PC-3 (cell line): ENCODE measurements around the gene SUMO3. TPM values are rescaled to one million over a fixed set of nuclear protein-coding genes. Genes with fewer than 3 reads are reported as not detected.

Experiments used
- ATAC-seq: fragments of 200-7000 bp; cut with Tn5 transposase; 2 replicates; pipeline ENCODE4 v1.9.1; 2020; ENCODE audit warnings: mild to moderate bottlenecking, moderate library complexity
- BruUV-seq: library from RNA; stranded (reverse); fragments of 400-500 nt; replicated peaks from 2 replicates; lab custom pipeline; 2021; lab: Mats Ljungman, UMichigan
- CTCF ChIA-PET: fragments of 300-600 bp; sonication (Branson Sonifier 250); formaldehyde crosslinking; loops from one replicate; lab custom pipeline; 2022; ENCODE audit warnings: antibody characterized with exemption; lab: Charles Lee
- POLR2A ChIA-PET: fragments of 300-600 bp; sonication (Branson Sonifier 250); formaldehyde crosslinking; loops from one replicate; lab custom pipeline; 2022; ENCODE audit warnings: antibody characterized with exemption; ENCODE audit not compliant: unreplicated experiment; lab: Charles Lee
- DNase-seq: peaks from one replicate; pipeline ENCODE4 v3.0.0-alpha.2; 2015
- H2AFZ ChIP-seq: fragments of 300-600 bp; sonication (generic); 2 replicates; pipeline ENCODE4 v1.6.0; 2016; ENCODE audit warnings: antibody characterized with exemption, low read length
- H3F3A ChIP-seq: fragments of 300-600 bp; sonication (generic); one replicate; pipeline ENCODE4 v1.6.0; 2017; ENCODE audit warnings: antibody characterized with exemption, low read length, control low read depth, mild to moderate bottlenecking; ENCODE audit not compliant: unreplicated experiment
- H3K27ac ChIP-seq: fragments of 300-600 bp; sonication (generic); 2 replicates; pipeline ENCODE4 v1.5.1; 2016; ENCODE audit warnings: mild to moderate bottlenecking, low read length
- H3K27me3 ChIP-seq: fragments of 300-600 bp; sonication (generic); 2 replicates; pipeline ENCODE4 v1.6.1; 2016; ENCODE audit warnings: low read length, mixed read lengths
- H3K36me3 ChIP-seq: fragments of 300-600 bp; sonication (generic); 2 replicates; pipeline ENCODE4 v1.6.1; 2016; ENCODE audit warnings: low read depth, mixed run types, low read length, mixed read lengths
- H3K4me1 ChIP-seq: fragments of 300-600 bp; sonication (generic); 2 replicates; pipeline ENCODE4 v1.5.1; 2016; ENCODE audit warnings: low read length; ENCODE audit not compliant: insufficient read depth
- H3K4me2 ChIP-seq: fragments of 300-600 bp; sonication (generic); 2 replicates; pipeline ENCODE4 v1.6.0; 2016; ENCODE audit warnings: low read length
- H3K4me3 ChIP-seq: fragments of 300-600 bp; sonication (generic); 2 replicates; pipeline ENCODE4 v1.5.1; 2016; ENCODE audit warnings: mild to moderate bottlenecking, low read length, mixed read lengths
- H3K79me2 ChIP-seq: fragments of 300-600 bp; sonication (generic); 2 replicates; pipeline ENCODE4 v1.6.1; 2017; ENCODE audit warnings: low read length, mixed read lengths
- H3K9ac ChIP-seq: fragments of 300-600 bp; sonication (generic); 2 replicates; pipeline ENCODE4 v1.6.0; 2016; ENCODE audit warnings: mild to moderate bottlenecking, low read length
- H3K9me2 ChIP-seq: fragments of 300-600 bp; sonication (generic); replicated peaks from 2 replicates; pipeline ENCODE4 v1.6.1; 2016; ENCODE audit warnings: mixed run types, low read length, mixed read lengths
- H3K9me3 ChIP-seq: fragments of 300-600 bp; sonication (generic); 2 replicates; pipeline ENCODE4 v1.6.1; 2016; ENCODE audit warnings: low read length, mixed read lengths
- H4K20me1 ChIP-seq: fragments of 300-600 bp; sonication (generic); 2 replicates; pipeline ENCODE4 v1.6.1; 2016; ENCODE audit warnings: low read length, mixed read lengths
- CTCF ChIP-seq: fragments of 300-600 bp; sonication (generic); conservative IDR thresholded peaks from 2 replicates; pipeline ENCODE4 v1.5.1; 2017; ENCODE audit warnings: antibody characterized with exemption, low read depth, mild to moderate bottlenecking, low read length
- EZH2 ChIP-seq: fragments of 300-600 bp; sonication (generic); IDR thresholded peaks from one replicate; pipeline ENCODE4 v1.6.1; 2017; ENCODE audit warnings: antibody characterized with exemption, mild to moderate bottlenecking, low read length; ENCODE audit not compliant: unreplicated experiment
- EZH2phosphoT487 ChIP-seq: fragments of 300-600 bp; sonication (generic); IDR thresholded peaks from 2 replicates; pipeline ENCODE4 v1.6.1; 2018; ENCODE audit warnings: mild to moderate bottlenecking, antibody characterized with exemption, low read length, borderline replicate concordance
- intact Hi-C: fragments of 100-400 bp; cut with micrococcal nuclease; formaldehyde crosslinking; loops from 2 replicates; pipeline ENCODE4 v1.9.0; 2023
- total RNA-seq: library from RNA; depleted of rRNA; stranded (reverse); fragments of >200 nt; gene quantifications from 2 replicates; pipeline ENCODE4 v1.2.3, GENCODE V29; 2014

Gene SUMO3
- total RNA-seq, 1 experiment from 2014 or later = 242 TPM

DNA sequence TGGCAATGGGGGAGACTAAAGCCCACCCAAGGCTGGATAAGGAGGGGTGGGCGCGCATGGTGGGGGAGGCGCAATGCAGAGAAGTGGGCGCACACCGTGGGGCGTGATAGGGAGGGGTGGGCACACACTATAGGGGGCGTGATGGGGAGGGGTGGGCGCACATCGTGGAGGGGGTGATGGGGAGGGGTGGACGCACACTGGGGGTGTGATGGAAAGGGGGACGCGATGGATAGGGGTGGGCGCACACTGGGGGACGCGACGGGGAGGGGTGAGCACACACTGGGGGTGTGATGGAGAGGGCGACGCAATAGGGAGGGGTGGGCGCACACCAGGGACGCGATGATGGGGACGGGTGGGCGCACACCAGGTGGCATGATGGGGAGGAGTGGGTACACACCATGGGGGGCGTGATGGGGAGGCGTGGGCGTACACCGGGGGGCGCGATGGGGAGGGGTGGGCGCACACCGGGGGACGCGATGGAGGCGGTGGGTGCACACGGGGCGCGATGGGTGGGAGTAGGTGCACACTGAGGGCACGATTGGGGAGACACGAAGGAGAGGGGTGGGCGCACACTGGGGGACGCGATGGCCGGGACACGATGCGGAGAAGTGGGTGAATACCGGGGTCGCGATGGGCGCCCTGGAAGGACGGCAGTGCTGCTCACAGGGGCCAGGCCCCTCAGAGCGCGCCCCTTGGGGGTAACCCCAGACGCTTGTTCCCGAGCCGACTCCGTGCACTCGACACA lies 929 bp downstream of the SUMO3 start:
- POLR2A ChIA-PET = interaction anchor here (0.5 to 1.0 kb wide), 6 partner anchors 15 to 240 kb away, joined by 4 to 8 read pairs (median 5); partner anchors contain the start of gene UBE2G2
- Histone ChIP-seq H2AFZ (no peak overlapping the region), H3K27ac (no peak overlapping the region)

DNA sequence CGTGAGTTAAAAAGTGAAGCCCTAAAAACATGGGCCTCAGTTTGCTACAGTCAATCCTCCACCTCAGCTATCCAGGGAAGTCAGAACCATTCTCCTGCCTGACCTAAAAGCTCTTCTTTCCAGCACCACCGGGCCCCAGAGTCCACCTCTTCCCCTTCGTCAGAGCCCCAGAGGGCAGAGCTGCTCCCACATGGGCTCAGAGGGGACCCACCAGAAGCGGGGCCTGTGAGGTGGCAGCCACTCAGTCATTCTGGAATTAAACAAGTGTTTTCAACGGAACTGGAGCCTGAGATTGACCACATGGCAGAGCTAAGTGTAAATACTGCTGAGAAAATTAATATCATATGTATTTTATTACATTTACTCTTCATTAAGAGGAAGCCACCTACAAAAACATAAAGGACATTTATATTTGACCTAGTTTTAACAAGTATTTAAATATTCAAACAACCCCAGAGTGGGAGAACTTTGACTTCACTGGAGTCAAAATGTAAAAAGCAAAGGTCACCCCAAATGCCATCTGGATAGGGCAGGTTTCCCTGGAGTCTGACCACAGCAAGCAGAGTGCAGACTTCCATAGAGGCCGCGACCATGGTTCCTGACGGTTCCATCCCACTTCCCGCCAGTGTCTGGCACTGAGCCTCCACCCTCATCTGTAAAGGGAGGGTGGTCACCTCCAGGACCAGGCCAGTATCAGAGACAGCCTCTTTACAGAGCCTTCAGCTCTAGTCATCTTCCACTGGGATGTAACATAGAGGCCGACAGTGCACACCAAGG lies 1.8 kb downstream of the SUMO3 start:
- Histone ChIP-seq H3K9me2 (no peaks in the 10 kb centered on the region), H3K36me3 (peaks cover 26% of the 10 kb centered on the region; the same call in 1 of the 2 replicates), H3K27me3 (no peaks in the 10 kb centered on the region), H3K4me2 (peak overlapping the region; percentile 98), H3K9ac (no peak overlapping the region), H3K27ac (no peak overlapping the region), H3F3A (no peaks in the 10 kb centered on the region), H3K4me1 (peaks cover 12% of the 10 kb centered on the region), H3K9me3 (no peaks in the 10 kb centered on the region), H4K20me1 (peaks cover 57% of the 10 kb centered on the region), H2AFZ (no peak overlapping the region), H3K79me2 (peaks cover 69% of the 10 kb centered on the region), H3K4me3 (peak overlapping the region; percentile 31)
- ChIA-PET POLR2A (no interaction called here), CTCF (no interaction called here)
- TF ChIP-seq CTCF = no peak
- TF ChIP-seq EZH2phosphoT487 = no peak
- TF ChIP-seq EZH2 = no peak
- intact Hi-C loops = loop anchor here (2.0 kb wide), 2 partner anchors 13 to 55 kb away; no protein-coding TSS in a partner anchor
- TSS peak; percentile 27 for BruUV-seq
- no peak for ATAC-seq
- DNase-seq = no peak

More for the DNA sequence above, 929 bp downstream of the SUMO3 start:
- TF ChIP-seq CTCF (no peak), EZH2phosphoT487 (no peak), EZH2 (no peak)
- no TSS peak for BruUV-seq
- CTCF ChIA-PET = no interaction called here
- peak overlapping the region; percentile 99 for H3K4me3 ChIP-seq
- H3F3A ChIP-seq = no peaks in the 10 kb centered on the region
- H3K4me2 ChIP-seq = peak overlapping the region; percentile 98
- H4K20me1 ChIP-seq = peaks cover 51% of the 10 kb centered on the region
- peaks cover 12% of the 10 kb centered on the region for H3K4me1 ChIP-seq
- no peaks in the 10 kb centered on the region for H3K27me3 ChIP-seq
- peaks cover 60% of the 10 kb centered on the region for H3K79me2 ChIP-seq
- intact Hi-C loops = loop anchor here (2.0 kb wide), 2 partner anchors 14 to 54 kb away; no protein-coding TSS in a partner anchor
- peak overlapping the region; percentile 94 for H3K9ac ChIP-seq
- peaks cover 19% of the 10 kb centered on the region; the same call in 1 of the 2 replicates for H3K36me3 ChIP-seq
- DNase-seq (no peak), ATAC-seq (no peak)
- no peaks in the 10 kb centered on the region for H3K9me3 ChIP-seq
- no peaks in the 10 kb centered on the region for H3K9me2 ChIP-seq
